D721Med (cell line): ENCODE measurements around the gene TMPRSS4.

Experiments
- DNase-seq: peaks from one replicate; pipeline ENCODE4 v3.0.0; 2011; ENCODE audit warnings: low spot score; ENCODE audit not compliant: insufficient read length
- FAIRE-seq: peaks from 2 replicates; lab custom pipeline; 2011; peaks lifted over from hg19 to GRCh38; lab: Jason Lieb, UNC
- TF ChIP-seq, protein P1 (sequence below): IDR thresholded peaks from 2 replicates; pipeline ENCODE4 v1.5.1; 2012; ENCODE audit warnings: mild to moderate bottlenecking, control low read depth; ENCODE audit not compliant: insufficient read depth; ENCODE audit errors: missing control alignments

Gene TMPRSS4

DNA sequence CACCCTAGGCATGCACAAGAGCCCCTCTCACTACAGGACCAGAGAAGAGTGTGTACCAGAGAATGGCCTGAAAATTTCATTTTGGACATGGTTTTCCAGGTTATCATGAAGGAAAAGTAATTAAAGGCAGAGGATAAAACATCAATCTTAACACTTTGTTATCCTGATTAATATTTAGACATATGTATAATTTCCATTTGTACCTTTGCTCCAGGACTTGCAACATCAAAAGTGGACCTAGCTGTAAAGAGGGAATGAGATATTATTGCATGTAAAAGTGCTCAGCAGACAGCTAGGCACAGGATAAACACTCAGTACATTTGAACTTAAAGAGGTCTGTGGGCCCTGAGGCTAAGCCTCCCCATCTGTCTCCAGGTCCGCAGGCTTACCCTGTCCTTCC lies 77.8 kb downstream of the TMPRSS4 start:
- no peak for FAIRE-seq
- TF ChIP-seq, protein P1, sequence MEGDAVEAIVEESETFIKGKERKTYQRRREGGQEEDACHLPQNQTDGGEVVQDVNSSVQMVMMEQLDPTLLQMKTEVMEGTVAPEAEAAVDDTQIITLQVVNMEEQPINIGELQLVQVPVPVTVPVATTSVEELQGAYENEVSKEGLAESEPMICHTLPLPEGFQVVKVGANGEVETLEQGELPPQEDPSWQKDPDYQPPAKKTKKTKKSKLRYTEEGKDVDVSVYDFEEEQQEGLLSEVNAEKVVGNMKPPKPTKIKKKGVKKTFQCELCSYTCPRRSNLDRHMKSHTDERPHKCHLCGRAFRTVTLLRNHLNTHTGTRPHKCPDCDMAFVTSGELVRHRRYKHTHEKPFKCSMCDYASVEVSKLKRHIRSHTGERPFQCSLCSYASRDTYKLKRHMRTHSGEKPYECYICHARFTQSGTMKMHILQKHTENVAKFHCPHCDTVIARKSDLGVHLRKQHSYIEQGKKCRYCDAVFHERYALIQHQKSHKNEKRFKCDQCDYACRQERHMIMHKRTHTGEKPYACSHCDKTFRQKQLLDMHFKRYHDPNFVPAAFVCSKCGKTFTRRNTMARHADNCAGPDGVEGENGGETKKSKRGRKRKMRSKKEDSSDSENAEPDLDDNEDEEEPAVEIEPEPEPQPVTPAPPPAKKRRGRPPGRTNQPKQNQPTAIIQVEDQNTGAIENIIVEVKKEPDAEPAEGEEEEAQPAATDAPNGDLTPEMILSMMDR = no peak
- no peak for DNase-seq

DNA sequence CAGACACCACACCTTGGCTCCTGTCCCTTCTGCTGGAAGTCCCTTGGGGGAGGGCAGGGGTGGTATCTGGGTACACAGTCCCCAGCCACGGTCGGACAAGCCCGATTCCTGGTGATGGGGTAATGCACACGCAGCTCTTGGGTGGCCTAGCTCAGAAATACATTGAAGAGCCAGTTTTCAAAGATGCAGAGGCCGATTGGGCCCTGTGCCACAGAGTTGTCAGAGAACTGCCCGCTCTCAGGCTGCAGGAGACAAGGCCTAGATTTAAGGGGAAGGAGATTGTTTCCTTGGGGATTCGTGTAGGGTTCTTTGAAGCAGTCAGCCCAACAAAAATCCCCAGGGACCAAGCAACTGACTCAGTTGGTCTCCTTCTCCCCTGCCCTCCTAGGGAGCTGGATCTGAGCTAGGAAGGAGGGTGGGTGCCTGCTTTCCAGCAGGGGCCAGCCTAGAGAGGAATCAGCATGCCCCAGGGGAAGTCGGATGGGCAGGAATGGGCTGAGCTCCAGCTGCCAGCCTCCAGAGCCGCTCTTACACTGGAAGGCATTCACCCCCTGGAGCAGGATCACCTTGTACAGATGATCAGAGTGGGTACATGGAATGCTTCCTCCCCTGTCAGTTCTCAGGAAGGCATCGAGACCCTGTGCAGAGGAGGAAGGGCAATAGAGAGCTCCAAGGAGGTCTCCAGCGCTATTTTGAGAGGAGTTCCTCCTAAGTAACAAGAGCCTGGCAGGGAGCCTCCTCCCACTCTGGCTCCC lies 79.1 kb downstream of the TMPRSS4 start:
- DNase-seq (no peak), FAIRE-seq (no peak)
- TF ChIP-seq, protein P1 = no peak

DNA sequence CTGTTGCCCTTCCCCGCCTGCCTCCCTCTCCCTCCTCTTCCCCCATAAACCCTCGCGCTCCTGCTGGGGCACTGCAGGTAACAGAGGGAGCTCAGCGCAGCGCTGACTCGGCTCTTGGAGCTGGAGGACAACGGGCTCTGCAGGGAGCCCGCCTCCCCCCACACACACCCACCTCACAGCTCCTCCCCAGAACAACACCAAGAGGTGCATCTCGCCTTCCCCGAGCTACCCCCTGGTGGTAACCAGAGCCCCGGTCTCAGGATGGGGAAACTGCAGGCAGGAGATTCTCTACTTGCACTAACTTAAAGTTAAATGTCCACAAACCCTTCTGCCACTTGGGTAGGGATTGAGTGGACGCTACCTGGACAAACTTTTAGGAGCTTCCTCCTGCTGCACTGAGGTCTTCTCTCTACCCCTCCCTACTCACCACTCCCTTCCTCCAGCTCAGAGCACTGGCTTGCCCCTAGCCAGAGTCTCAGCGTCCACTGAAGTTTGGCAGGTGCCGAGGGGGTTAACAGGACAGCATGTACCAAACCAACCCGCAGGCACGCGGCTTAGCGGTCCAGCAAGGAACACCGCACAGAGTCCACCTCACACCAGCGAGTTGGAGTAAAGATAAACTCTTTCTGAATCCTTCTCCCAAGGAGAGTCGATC lies 79.8 kb downstream of the TMPRSS4 start:
- DNase-seq (no peak), FAIRE-seq (no peak)
- TF ChIP-seq, protein P1 = no peak

DNA sequence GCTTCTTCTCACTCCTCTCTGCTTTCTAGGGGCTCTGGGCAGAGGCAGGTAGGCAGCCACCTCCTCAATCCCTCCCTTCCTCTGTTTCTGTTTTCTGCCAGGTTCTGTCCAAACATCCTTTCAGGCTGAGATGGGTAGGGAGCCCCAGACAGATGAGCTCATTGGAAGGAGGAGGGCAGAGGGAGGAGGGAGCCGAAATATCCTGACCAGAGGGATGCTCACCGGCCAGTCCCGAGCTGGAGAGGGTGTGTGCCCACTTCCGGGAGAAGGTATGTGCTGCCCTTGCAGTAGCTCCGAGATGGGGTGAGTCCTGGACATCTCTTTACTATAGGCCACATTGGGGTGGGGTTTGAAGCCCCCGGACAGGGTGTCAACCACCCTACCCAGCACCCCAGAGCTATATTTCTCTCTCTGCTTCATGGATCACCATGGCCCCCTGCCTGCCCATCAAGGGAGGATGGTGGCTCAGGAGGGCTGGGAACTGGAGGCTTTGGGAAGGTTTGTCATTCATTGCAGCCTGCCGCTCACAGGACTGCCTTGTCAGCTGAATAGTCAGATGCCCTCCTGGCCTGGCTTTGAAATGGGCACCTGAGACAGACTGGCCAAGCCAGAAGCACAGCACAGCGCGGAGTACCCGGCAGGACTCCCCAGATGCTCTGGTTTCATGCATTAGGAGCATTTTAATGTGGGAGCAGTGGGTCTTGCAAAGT lies 80.5 kb downstream of the TMPRSS4 start:
- FAIRE-seq = no peak
- TF ChIP-seq, protein P1 = no peak

DNA sequence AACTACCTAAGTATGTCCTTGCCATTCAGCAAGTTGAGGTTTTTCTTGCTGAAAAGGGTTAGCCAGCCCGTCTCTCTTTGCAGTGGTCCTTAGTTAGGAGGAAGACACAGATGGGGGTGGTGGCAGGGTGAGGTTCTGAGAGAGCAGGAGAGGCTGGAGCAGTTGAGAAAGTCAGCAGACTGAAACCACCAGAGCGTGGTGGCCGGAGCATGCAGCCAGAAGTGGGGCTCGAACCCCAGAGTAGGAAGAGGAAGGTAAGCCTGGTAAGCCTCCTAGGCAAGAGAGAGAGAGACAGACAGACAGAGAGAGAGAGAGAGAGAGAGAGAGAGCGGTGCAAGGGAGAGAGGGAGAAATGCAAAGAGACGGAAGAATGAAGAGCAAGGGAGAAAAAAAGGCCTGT lies 84.9 kb downstream of the TMPRSS4 start:
- DNase-seq (no peak), FAIRE-seq (no peak)
- TF ChIP-seq, protein P1 = no peak

More for the DNA sequence above, 80.5 kb downstream of the TMPRSS4 start:
- no peak for DNase-seq

DNA sequence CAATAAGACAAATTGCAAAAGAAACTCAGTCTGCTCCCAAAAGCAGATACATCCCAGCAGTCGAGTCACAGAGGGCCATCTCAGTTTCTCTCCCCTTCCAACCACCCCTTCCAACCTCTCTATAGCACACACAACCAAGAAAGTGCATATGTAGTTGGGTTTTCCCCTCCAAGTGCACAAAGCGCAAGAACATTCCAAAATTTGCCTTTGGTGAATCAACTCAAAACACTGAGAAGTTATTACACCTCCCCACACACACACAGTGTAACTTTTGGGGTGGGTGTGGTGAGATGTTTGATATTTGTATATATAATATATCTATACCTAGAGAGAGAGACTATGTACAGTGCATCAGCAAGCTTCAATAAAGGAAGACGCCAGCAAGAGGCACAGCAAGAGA lies 86.0 kb downstream of the TMPRSS4 start:
- FAIRE-seq (no peak), DNase-seq (no peak)
- TF ChIP-seq, protein P1 = no peak
